GM19025 (cell line): ENCODE results near the gene ARHGAP31.
"Not testable (repeated sequence)": the region's sequence is repeated elsewhere in the genome, so short reads cannot be mapped to it uniquely, and the experiment has no call there.

ENCODE experiments used
- ATAC-seq: cut with Tn5 transposase; IDR thresholded peaks from one replicate; pipeline ENCODE4 v1.9.1; 2021; ENCODE audit warnings: mild to moderate bottlenecking, low read depth, moderate library complexity; ENCODE audit not compliant: unreplicated experiment

Gene ARHGAP31

DNA sequence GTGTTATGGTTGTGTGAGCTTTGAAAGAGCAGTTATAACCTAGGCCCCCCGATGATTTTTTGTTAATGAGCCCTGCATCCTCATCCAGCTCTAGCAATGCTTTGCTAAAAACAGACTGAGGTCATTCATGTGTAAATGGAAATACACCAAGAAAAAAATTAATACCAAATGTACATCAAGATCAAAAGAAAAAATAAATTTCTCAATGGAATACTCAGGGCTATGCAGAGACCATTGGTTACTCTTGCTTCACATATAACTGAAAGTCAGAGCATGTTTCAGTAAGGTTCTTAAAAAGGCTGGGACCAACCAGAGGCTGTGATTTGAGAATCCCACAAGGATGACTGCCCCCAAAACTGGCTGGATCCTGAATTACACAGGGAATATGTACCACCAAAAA, 48.0 kb downstream of the ARHGAP31 start:
- ATAC-seq = no peak

DNA sequence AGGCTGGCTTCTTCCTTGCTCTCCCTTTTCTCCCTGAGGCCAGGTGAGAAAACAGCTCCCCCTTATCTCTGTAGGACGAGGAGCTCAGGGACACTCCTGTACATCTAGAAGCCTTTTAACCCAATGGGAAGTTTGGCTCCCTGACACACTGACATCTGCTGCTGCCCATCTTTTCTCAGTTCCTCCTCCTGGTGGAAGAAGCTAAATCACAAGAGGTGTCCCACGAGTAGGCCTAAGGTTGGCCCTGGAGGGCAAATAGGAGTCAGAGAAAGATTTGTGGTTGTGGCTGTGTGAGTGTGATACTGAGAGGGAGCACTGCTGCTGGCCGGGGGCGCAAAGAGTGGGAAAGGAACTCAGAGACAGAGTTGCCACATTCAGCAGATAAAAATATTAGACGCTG, 49.5 kb downstream of the ARHGAP31 start:
- ATAC-seq = peak; percentile 82

DNA sequence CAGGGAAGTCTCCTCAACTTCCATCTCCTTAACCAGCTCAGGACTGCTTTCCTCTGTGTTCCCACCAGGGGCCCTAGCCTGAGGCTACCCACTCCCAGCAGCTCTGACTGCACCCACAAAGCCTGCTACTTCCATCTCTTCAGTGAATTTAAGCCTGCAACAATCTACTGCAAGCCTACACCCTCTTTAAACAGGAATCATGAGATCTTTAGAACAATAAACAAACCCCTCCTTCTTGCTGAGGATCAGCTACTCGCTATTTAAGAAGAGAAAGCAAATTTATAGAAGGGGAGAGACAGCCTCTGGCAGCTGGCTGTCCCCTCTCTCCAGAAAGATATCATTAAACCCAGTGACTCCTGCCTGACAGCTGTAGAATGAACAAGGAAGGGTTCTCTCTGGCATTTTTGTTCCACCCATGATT, 51.9 kb downstream of the ARHGAP31 start:
- ATAC-seq = no peak

DNA sequence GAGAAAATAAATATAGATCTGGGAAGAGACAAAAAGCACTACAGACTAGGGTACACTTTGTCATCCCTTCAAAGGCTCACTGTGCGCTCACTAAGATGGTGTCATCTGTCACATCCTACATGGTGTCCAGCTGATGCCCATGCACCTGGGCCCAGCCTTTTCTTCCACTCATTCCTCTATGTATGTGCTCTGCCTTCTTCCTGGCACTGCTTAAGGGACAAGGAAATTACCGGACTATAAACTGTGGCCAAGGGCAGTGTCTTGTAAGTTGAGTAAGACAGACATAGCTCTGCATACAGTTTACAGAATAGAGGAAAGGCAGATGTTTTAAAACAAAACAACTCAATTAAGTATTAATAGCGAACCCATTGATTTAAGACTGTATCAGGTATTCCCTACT, 52.9 kb downstream of the ARHGAP31 start:
- no peak for ATAC-seq

DNA sequence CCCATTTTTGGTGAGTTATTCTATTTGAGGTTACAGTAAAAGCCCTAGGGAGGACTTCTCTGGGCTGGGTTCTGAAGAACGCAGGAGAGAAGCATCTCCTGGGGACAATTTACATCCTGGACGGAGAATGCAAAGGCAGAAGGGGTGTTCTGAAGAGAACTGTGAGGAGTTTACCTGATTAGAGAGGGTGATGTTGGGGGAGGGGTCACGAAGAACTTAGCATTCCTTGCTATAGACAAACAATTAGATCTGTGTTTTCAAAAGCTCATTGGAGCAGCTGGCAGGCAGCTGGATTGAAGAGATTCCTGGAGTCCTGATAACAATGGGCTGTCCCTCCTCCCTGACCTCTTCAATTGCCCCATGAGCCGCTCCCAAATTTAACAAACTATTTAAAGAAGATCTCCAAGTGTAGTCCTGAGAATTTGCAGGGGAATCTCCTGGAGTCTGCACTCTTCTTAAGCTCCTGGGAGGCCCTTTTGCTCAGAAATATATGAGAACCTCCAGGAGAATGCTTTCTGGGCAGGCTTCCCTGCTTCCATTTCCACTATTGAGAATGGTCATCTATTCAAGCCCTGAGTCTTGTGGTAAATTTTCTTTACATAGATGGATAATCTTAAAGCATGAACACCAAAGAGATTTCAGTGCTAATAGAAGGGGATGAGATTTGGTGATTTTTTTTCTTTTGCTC, 55.3 kb downstream of the ARHGAP31 start:
- no peak for ATAC-seq

DNA sequence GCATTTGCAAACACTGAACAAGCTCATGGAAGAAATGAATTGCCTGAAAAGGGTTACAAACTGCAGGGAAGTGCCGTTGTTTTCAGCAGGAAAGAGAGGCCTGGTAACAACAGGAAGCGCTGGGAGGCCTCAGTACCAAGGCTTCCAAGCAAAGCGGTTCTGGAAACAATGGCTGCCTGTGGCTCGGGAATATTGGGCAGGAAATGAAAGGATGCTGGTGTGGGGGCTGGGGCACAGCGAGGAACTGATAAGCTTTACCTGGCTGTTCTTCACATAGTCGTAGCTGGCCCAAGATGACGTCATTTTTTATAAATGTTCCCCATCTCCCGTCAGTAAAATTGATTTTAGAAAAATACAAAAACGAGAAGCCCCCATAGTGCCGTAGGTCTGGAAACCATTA, 55.9 kb downstream of the ARHGAP31 start:
- ATAC-seq = no peak

DNA sequence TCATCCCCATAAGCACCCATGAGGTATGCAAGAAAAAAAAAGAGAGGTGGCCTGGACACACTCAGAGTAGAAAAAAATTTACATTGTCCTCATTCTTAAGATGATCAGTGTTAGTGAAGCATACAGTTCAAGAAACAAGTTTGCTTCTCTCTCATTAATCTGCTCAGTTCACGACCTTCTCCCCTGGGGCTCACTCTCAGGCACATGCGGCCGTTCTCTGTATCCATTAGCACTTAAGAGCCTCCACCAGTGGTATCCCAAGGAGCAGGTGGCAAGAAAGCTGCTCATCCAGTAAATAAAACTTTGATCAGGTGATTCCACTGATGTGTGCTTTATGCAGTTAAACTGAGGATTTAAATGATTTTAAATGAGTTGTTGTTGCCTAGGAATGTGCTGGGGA, 57.4 kb downstream of the ARHGAP31 start:
- ATAC-seq = no peak

DNA sequence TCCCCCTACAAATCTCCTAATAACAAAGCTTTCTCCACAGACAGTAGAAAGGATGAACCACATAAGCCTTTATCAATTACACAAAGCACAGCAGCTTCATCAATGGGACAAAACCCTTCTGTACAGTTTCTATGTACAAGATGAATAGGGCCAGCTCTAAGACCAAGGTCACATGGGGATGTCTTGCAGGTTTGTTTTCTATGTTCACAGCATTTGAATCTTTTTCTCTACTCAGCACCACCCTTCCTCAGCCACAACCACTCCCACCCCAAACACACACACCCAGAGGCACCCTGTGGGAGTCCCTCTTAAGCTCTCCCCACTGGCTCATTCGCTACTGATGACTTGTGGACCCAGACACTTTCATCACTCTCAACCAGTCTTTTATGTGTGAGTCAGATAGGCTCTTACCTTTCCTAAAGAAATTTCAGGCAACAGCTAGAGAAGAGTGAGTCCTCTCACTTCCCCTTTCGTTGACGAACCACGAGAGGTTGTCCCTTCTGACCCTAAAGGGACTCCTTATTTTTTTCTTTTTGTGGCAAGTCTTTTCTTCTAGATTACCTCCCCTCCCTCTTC, 57.9 kb downstream of the ARHGAP31 start:
- peak; percentile 96 for ATAC-seq

DNA sequence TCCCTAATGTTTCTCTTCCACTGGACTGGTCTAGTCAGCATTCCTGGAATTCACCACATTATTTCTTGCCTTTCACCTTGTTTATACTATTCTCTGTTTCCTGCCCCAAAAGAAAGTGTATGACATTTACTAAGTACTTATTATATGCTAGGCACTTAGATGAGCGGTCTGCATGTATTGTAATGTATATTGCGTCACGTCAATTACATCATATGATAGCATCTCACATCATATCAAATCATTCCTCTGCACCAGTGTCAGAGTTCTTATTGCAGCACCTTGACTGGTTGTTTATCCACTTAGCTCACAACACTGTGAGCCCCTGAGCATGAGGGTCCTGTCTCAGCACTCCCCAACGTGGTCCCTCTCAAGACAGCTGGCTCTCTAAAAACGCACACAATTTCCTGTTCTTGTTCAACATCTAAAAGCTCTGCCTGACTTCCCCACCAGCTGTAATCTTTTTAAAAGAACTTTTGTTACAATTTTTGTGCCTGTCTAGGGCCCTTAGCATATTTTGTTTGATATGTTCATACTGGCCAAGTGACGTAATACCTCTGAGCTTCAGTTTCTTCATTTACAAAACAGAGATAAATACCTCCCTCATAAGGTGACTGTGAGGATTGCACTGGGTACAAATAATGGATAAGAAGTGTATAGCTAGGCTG, 58.8 kb downstream of the ARHGAP31 start:
- ATAC-seq = no peak

DNA sequence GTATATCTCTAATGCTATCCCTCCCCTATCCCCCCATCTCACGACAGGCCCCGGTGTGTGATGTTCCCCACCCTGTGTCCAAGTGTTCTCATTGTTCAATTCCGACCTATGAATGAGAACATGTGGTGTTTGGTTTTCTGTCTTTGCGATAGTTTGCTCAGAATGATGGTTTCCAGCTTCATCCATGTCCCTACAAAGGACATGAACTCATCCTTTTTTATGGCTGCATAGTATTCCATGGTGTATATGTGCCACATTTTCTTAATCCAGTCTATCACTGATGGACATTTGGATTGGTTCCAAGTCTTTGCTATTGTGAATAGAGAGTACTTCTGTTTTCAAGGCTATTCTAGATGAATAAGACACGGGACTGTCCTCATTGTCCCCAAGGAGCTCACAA, 61.4 kb downstream of the ARHGAP31 start:
- not testable (repeated sequence) for ATAC-seq

DNA sequence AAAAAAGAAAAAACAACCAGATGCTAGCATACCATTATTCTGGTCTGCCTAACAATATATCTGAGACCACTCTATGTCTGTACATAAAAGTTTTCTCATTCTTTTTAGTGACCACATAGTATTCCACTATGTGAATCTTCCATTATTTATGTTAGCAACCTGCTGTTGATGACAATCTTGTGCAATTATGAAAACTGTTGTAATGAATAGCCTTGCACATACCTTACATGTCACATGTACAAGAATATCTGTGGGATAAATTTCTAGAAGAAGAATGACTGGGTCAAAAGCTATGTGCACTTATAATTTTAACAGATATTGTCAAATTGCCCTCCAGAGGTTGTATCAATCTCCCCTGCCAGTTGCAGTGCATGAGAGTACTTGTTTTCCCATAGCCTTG, 62.5 kb downstream of the ARHGAP31 start:
- no peak for ATAC-seq

DNA sequence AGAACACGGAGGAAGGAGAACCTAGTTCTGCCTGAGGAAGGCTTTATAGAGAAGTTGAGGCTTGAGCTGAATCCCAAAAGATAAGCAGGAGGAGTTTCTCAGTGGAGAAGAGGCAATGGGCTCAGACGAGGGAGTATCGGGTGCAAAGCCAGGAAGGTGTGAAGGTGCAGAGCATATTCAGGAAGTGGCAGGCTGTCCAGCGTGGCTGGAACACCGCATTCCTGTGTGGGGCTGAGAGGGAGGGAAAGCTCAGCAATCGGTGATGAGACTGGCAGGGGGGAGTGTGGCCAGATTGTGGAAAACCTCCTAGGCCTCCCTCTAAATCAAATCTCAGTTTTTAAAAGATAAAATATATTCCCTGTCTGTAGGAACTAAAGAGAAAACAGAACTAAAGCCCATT, 63.0 kb downstream of the ARHGAP31 start:
- ATAC-seq = no peak

DNA sequence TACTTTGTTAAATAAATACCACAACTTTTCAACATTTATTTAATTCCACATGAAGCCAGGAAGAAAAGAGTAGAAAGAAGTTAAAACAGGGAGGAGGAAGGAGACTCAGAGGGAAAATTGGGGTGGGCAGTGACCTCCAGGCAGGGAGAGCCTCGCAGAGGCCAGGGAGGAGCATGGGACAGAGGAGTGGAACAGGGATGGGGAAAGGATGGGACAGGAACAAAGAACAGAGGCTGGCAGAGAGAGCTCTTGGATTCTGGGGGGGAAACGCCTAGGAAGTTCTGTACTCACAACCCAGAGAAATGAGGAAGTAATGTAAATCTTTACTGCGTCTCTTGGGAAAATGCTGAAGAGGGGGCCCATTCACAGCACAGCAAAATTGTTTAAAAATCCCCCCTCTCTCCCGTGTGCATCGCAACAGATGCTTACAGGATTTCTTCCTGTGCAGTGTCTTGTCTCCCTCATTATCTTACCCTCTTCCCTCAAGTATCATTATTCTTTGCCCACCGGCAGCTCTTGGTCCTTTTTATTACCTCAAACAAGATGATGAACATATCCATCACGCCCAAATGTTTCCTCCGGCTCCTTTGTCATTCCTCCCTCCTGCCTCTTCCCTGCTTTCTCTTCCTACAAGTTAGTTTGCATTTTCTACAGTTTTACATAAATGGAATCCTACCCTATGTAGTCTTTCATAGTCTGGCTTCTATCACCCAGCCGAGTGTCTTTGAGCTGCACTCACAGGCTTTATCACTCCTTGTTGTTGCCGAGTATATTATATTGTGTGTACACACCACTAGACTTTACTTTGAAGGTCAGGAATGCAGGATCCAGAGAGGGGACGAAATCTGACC, 65.5 kb downstream of the ARHGAP31 start:
- ATAC-seq = no peak

DNA sequence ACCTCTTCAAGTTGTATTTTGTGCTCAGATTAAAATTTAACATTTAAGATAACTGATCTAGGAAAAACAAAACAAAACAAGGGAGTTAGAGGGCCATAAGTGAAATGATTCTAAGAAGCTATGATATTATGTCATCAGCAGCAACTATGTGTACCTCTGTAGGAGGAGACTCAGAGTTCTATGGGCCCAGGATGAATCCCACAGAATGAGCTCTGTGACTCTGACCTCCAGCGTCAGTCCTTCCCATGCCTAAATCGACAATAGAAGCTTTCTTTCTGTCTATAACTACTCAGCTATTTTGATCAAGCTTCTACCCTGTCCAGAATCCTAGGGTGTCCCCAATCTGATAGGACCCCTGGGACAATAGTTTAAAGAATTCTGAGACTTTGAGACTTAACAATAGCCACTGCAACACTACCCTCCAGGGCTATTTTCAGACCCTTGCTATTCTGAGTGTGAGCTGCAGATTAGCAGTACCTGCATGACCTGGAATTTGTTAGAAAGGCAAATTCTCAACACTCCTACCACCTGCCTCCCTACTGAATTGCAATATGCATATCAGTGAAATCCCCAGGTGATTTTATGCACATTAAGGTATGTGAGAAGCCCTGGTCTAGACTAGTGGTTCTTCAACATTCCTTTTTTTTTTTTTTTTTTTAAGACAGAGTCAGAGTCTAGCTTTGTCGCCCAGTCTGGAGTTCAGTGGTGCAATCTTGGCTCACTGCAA, 66.7 kb downstream of the ARHGAP31 start:
- no peak for ATAC-seq

DNA sequence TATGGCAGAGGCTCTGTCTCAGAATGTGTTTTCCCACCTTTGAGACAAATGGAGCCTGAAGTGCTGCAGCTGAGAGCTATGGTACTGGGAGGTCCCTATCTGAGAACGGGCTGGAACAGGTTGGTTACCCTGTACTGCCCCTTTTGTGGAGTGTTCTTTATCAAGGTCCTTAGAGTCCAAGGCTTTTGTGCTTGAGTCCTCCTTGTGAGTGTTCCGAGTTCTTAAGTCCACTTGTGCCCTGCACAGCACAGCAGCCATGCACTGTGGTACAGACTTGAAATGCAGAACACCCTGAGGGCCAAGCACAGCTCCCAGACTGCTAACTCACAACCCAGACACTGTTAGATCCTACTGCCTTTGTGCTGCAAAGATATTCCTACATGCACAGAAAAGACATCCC, 67.8 kb downstream of the ARHGAP31 start:
- no peak for ATAC-seq

DNA sequence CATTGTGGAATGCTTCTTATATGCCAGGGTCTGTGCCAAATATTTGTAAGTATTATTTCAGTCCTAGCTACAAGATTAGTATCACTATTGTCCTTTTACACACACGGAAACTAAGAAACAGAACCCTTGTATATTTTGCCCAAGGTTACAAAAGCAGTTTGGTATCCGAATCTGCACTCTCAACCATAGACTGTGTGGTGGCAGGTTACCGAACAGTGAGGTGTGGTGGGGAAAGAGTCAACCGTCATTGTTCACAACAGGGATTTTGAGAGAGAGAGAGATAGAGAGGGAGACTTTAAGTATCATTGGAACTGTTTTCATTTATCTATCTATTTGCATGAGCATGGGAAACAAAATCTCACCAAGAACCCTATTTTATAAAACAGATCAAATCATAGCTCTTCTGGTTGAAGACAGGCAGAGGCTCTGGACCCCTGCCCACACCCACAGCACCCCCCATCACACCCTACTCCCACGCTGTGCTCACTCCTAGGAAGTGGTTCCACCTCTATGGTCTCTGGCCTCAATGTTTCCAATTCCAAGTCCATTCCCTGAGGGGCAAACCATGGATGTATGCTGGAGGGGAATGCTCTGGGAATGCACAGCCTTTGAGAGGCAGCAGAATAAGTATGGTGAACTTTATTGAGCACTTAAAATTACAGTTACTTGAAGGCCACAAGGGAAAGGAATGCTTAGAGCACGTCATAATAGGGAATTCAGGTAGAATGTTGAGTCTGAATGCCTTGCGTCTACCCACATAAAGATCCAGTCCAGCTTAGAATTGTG, 69.0 kb downstream of the ARHGAP31 start:
- no peak for ATAC-seq

DNA sequence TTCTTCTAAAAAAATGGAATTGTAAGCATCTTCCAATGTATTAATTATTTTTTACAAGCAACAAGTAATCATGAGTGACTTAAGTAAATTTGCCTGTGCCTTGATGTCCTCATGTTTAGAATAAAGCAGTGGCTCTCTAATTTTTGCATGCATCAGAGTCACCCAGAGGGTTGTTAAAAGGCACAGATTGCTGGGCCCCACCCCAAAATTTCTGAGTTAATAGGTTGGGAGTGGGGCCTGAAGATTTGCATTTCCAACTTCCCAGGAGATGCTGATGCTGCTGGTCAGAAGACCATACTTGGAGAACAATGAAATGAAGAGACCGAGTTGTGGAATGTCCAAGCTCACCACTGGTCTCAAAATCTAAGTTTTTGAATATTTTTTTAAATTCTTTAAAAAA, 70.2 kb downstream of the ARHGAP31 start:
- ATAC-seq = no peak

DNA sequence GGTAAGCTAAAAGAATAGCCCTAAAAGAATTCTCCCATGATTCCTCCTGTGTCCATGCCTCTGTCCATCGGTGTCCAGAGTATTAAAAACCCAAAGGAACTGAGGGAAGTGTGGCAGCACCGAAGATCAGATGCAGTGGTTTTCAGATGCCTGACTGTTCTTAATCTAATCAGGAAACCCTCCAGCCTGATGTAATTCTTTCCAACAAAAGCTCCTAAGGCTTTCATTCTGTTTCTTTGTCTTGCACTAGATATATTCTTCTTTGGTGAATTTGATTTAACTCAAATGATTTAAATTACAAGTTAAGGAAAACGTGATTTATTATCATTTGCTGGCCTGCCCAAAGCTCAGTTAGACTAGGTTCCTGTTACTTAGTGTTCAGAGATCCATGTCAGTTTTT, 71.2 kb downstream of the ARHGAP31 start:
- ATAC-seq = no peak

DNA sequence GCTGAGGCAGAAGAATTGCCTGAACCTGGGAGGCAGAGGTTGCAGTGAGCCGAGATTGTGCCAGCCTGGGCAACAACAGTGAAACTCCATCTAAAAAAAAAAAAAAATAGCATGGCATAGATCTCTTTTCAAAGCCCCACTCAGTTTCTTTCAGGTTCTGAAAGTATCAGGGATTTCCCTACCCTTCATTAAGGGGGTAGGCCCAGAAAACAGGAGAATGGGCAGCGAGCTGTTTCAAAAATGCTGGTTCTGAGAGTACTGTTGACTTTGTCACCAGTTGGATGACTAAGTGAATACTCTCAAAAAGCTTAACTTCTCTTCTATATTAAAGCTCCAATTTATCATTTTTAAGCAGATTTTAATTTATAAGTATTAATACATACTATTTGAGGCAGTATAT, 72.8 kb downstream of the ARHGAP31 start:
- ATAC-seq = no peak

DNA sequence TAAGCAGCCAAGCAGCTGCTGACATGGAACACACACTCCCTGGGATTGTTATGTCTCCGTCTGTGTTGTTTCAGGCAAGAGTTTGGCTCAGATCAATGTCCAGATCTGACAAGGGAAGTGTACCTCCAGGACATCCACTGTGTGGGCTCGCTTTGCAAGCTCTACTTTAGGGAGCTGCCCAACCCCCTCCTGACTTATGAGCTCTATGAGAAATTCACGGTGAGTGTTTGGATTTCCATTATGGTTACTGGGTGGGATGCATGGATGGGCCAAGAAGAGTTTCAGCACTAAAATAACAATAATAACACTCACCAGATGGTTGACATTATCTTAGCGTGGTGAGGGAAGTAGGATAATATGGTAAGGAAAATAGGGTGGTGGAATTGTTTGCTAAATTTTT, 74.1 kb downstream of the ARHGAP31 start:
- ATAC-seq = no peak
